ENCODE results near the gene RCOR1.

DNA sequence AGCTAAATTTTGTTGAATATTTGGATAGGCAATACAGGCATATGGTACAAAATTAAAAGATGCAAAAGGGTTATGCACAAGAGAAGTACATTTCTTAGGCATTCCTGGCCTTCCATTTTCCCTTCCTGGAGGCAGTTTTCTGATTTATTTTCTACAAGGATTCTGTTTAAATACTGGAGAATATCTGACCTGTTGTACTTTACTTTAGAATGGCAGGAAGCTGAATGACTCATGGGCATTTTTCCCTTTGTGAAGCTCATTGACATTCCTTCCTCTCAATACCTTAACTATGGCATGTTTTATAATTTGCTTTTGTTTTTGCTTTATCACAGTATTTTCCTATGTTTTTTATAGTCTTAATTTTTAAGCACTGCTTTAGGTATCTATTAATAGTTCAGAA lies 62.7 kb downstream of the RCOR1 start:
- TF ChIP-seq, protein P1, sequence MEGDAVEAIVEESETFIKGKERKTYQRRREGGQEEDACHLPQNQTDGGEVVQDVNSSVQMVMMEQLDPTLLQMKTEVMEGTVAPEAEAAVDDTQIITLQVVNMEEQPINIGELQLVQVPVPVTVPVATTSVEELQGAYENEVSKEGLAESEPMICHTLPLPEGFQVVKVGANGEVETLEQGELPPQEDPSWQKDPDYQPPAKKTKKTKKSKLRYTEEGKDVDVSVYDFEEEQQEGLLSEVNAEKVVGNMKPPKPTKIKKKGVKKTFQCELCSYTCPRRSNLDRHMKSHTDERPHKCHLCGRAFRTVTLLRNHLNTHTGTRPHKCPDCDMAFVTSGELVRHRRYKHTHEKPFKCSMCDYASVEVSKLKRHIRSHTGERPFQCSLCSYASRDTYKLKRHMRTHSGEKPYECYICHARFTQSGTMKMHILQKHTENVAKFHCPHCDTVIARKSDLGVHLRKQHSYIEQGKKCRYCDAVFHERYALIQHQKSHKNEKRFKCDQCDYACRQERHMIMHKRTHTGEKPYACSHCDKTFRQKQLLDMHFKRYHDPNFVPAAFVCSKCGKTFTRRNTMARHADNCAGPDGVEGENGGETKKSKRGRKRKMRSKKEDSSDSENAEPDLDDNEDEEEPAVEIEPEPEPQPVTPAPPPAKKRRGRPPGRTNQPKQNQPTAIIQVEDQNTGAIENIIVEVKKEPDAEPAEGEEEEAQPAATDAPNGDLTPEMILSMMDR (IDR thresholded peaks at IDR 0.05), result no peak
- no peak for TF ChIP-seq POLR2A (IDR thresholded peaks at IDR 0.05)
